Aorta (tissue), 5 donors: ENCODE measurements around the gene BLOC1S2. TPM values are rescaled to one million over a fixed set of nuclear protein-coding genes. Genes with fewer than 3 reads are reported as not detected.

Experiments used
- ATAC-seq: fragments of 200-7000 bp; cut with Tn5 transposase; one replicate; pipeline ENCODE4 v1.9.1; 2022; ENCODE audit warnings: moderate library complexity; ENCODE audit not compliant: low FRiP score
- DNase-seq, 2 donors: peaks; one replicate each; pipeline ENCODE4 v3.0.0-alpha.2; 2020
- H3K27ac ChIP-seq, 2 donors: one replicate each; pipeline ENCODE4 v1.5.1; 2013; ENCODE audit warnings: low read length in 2 of 2, mild to moderate bottlenecking in 2 of 2, moderate library complexity in 2 of 2, control low read depth in 1 of 2, inconsistent platforms in 1 of 2, low read depth in 1 of 2
- H3K27me3 ChIP-seq, 2 donors: one replicate each; pipeline ENCODE4 v1.6.1; 2013; ENCODE audit warnings: control low read depth in 1 of 2, low read length in 1 of 2, mild to moderate bottlenecking in 1 of 2, moderate library complexity in 1 of 2; ENCODE audit not compliant: insufficient read depth in 2 of 2, control insufficient read depth in 1 of 2
- H3K36me3 ChIP-seq, 2 donors: one replicate each; pipeline ENCODE4 v1.6.1; 2013; ENCODE audit warnings: control low read depth in 1 of 2, low read length in 1 of 2, mild to moderate bottlenecking in 1 of 2; ENCODE audit not compliant: insufficient read depth in 2 of 2, control insufficient read depth in 1 of 2
- H3K4me1 ChIP-seq, 2 donors: one replicate each; pipeline ENCODE4 v1.6.1; 2013; ENCODE audit warnings: low read length in 2 of 2, control low read depth in 1 of 2, mild to moderate bottlenecking in 1 of 2, moderate library complexity in 1 of 2; ENCODE audit not compliant: insufficient read depth in 2 of 2, control insufficient read depth in 1 of 2
- H3K4me3 ChIP-seq, 2 donors: one replicate each; pipeline ENCODE4 v1.5.1; 2013; ENCODE audit warnings: low read length in 2 of 2, control low read depth in 1 of 2, mild to moderate bottlenecking in 1 of 2
- H3K9me3 ChIP-seq: one replicate; pipeline ENCODE4 v1.6.1; 2013; ENCODE audit warnings: mild to moderate bottlenecking, low read length; ENCODE audit not compliant: control insufficient read depth
- WGBS, 2 donors: extraction: QIAGEN DNeasy Blood & Tissue Kit; methylation state at CpG; one replicate each; pipeline ENCODE4 v1.1.7; 2013; 5-methylcytosine and 5-hydroxymethylcytosine counted together
- intact Hi-C, 2 donors: fragments of 100-400 bp; cut with DNase I; formaldehyde crosslinking; loops; one replicate each; pipeline versions ENCODE4 v1.14.2 to v1.15.0; 2022
- polyA plus RNA-seq, 2 donors: library from polyadenylated mRNA; stranded (reverse); fragments of 200-250 nt; gene quantifications; one replicate each; pipeline ENCODE4 v1.2.3, GENCODE V29; 2013
- total RNA-seq, 2 donors: library from RNA; stranded (reverse); fragmentation: NEBNext Ultra II Directional; extraction: Animal tissue kit (Norgen Biotek cat#: 25700); gene quantifications; one replicate each; pipeline ENCODE4 v1.2.1, GENCODE V29; 2021
- donor health status: healthy with polysubstance abuse.
- donor health status: Bipolar disorder and iron deficiency.
- donor health status: DM: no; HTN: no; CAD: no.
- donor health status: DM: no; HTN: no; CAD: no.
- donor health status: DM: yes; HTN: yes; CAD: no.

The BLOC1S2 gene
- total and polyA plus RNA-seq, 4 donors = 21.9 to 58.4 (median 28.5) TPM

GRCh38 chr10:100239851-100240250 is 46.6 kb downstream of the BLOC1S2 start:
- no peak for ATAC-seq
- Histone ChIP-seq H3K27ac (no peak overlapping the region), H3K36me3 (peaks cover 6 to 15% of the 10 kb centered on the region in 2 donors), H3K4me1 (no peaks in the 10 kb centered on the region), H3K4me3 (no peak overlapping the region), H3K27me3 (no peaks in the 10 kb centered on the region), H3K9me3 (no peaks in the 10 kb centered on the region)
- 87 to 90% methylated on average over 3 of the region's 3 CpGs for WGBS, 2 donors
- intact Hi-C loops = no loop called here
- DNase-seq = no peak

DNA sequence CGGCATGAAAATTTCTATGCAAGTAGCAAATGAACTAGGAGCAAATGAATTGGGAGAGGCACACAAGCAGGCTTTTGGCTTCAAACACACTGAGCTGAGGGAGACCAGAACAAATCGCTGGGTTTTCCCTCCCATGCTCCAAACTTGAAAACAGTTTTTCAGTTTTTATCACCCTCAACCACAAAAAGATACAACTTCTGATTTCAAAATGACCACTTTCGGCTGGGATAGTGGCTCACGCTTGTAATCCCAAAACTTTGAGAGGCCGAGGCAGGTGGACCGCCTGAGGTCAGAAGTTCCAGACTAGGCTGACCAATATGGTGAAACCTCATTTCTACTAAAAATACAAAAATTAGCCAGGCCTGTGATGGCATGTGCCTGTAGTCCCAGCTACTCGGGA is 48.1 kb downstream of the BLOC1S2 start:
- no peak for ATAC-seq
- Histone ChIP-seq H3K9me3 (no peaks in the 10 kb centered on the region), H3K27me3 (no peaks in the 10 kb centered on the region), H3K4me3 (no peak overlapping the region), H3K4me1 (no peaks in the 10 kb centered on the region), H3K27ac (no peak overlapping the region), H3K36me3 (peaks cover 6 to 14% of the 10 kb centered on the region in 2 donors)
- intact Hi-C loops = no loop called here
- 92 to 94% methylated on average over 7 of the region's 7 CpGs for WGBS, 2 donors
- no peak for DNase-seq

GRCh38 chr10:100232101-100232500 is 54.4 kb downstream of the BLOC1S2 start:
- ATAC-seq = no peak
- 35 to 54% methylated on average over 2 of the region's 2 CpGs for WGBS, 2 donors

DNA sequence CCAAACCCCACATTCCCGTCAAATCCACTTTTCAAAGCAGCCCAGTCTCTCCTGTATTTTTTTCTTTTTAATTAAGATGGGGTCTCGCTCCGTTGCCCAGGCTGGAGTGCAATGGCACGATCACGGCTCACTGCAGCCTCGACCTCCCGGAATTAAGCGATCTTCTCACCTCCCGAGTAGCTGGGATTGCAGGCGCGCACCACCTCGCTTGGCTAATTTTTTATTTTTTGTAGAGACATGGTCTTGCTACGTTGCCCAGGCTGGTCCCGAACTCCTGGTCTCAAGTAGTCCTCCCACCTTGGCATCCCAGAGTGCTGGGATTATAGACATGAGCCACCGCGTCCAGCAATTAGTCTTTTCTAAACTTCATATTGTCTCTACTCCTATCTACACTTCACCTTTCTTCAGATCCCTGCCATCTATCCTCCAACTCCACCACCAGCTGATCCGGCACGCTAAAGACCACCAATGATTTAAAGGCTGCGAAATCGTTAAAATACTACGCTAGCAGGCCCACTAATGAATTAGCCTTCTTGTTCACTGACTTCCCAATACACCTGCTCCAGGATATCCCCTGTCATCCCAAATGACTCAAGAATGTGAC is 56.6 kb downstream of the BLOC1S2 start:
- 53 to 57% methylated on average over 21 of the region's 21 CpGs for WGBS, 2 donors

More at GRCh38 chr10:100232101-100232500, 54.4 kb downstream of the BLOC1S2 start:
- Histone ChIP-seq H3K27me3 (no peaks in the 10 kb centered on the region), H3K4me1 (peaks cover 0 to 2% of the 10 kb centered on the region in 2 donors), H3K4me3 (no peak overlapping the region), H3K9me3 (no peaks in the 10 kb centered on the region), H3K36me3 (peaks cover 4 to 9% of the 10 kb centered on the region in 2 donors), H3K27ac (no peak overlapping the region)
- no peak for DNase-seq
- intact Hi-C loops = no loop called here

DNA sequence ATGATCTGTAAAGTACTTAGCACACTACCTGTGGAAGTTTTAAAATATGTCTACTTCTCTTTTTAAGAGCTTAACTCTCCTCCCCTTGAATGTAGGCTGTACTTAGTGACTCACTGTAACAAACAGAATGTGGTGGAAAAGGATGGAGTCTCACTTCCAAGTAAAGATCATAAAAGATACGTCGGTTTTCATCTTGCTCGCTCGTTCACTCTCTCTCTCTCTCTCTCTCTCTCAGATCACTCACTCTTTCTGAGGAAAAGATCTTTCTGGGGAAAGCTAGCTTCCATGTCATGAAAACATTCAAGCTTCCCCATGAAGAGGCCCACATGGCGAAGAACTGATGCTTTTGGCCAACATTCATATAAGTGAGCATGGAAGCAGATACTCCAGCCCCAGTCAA is 62.6 kb downstream of the BLOC1S2 start:
- no peaks in the 10 kb centered on the region for H3K9me3 ChIP-seq
- ATAC-seq (no peak), DNase-seq (no peak)
- WGBS, 2 donors = 75 to 77% methylated on average over 5 of the region's 5 CpGs
- H3K27me3 ChIP-seq = no peaks in the 10 kb centered on the region
- H3K4me3 ChIP-seq = no peak overlapping the region
- peaks cover 0 to 2% of the 10 kb centered on the region in 2 donors for H3K4me1 ChIP-seq
- H3K36me3 ChIP-seq = no peaks in the 10 kb centered on the region
- no peak overlapping the region for H3K27ac ChIP-seq
- intact Hi-C loops = no loop called here

More for the DNA sequence above, 56.6 kb downstream of the BLOC1S2 start:
- H3K4me3 ChIP-seq = peak overlapping the region; percentile 23 to 74
- H3K27me3 ChIP-seq = no peaks in the 10 kb centered on the region
- intact Hi-C loops = loop anchor here in 1 of 2 donors (5.0 kb wide), 1 partner anchor 43 kb away; the partner anchor contains the start of gene ERLIN1
- H3K27ac ChIP-seq = peak overlapping the region in 1 of 2 donors; percentile 9
- ATAC-seq (peak; percentile 23), DNase-seq (no peak)
- no peaks in the 10 kb centered on the region for H3K9me3 ChIP-seq
- H3K36me3 ChIP-seq = peaks cover 3 to 4% of the 10 kb centered on the region in 2 donors
- H3K4me1 ChIP-seq = peaks cover 0 to 2% of the 10 kb centered on the region in 2 donors

Other genes with a start within 250 kb of the BLOC1S2 start
- gene CPN1, start 204.8 kb downstream of the BLOC1S2 start, total RNA-seq = not detected
- not detected for gene CPN1, start 204.8 kb downstream of the BLOC1S2 start, polyA plus RNA-seq
- gene ERLIN1, start 100.7 kb downstream of the BLOC1S2 start, total RNA-seq = 10 to 100 TPM; 12.5 to 20.7 TPM
- 1 to 10 TPM; 5.9 to 7.2 TPM for gene ERLIN1, start 100.7 kb downstream of the BLOC1S2 start, polyA plus RNA-seq
- 10 to 100 TPM; 17.3 to 21.6 TPM for gene CHUK, start 57.1 kb downstream of the BLOC1S2 start, total RNA-seq
- 10 to 100 TPM in 1 of 2 donors, 1 to 10 TPM in 1; 9.0 to 17.8 TPM for gene CHUK, start 57.1 kb downstream of the BLOC1S2 start, polyA plus RNA-seq
- 10 to 100 TPM; 15.1 to 21.6 TPM for gene CWF19L1, start 19.0 kb downstream of the BLOC1S2 start, total RNA-seq
- gene CWF19L1, start 19.0 kb downstream of the BLOC1S2 start, polyA plus RNA-seq = 10 to 100 TPM; 13.4 to 24.5 TPM
- gene PKD2L1, start 43.5 kb upstream of the BLOC1S2 start, total RNA-seq = 1 to 10 TPM in 1 of 2 donors, under 1 TPM in 1; 0.71 to 1.1 TPM
- gene PKD2L1, start 43.5 kb upstream of the BLOC1S2 start, polyA plus RNA-seq = under 1 TPM; 0.25 to 0.87 TPM
- gene SCD, start 60.6 kb upstream of the BLOC1S2 start, total RNA-seq = 10 to 100 TPM; 22.7 to 47.3 TPM
- gene SCD, start 60.6 kb upstream of the BLOC1S2 start, polyA plus RNA-seq = 10 to 100 TPM in 1 of 2 donors, 1 to 10 TPM in 1; 1.6 to 12.6 TPM
- gene WNT8B, start 176.3 kb upstream of the BLOC1S2 start, total RNA-seq = not detected
- gene WNT8B, start 176.3 kb upstream of the BLOC1S2 start, polyA plus RNA-seq = not detected
- gene SEC31B, start 233.2 kb upstream of the BLOC1S2 start, total RNA-seq = 10 to 100 TPM in 1 of 2 donors, 1 to 10 TPM in 1; 8.7 to 16.9 TPM
- gene SEC31B, start 233.2 kb upstream of the BLOC1S2 start, polyA plus RNA-seq = 10 to 100 TPM in 1 of 2 donors, 1 to 10 TPM in 1; 4.6 to 20.0 TPM
- gene NDUFB8, start 243.2 kb upstream of the BLOC1S2 start, total RNA-seq = 100 to 1,000 TPM; 127 TPM
- gene NDUFB8, start 243.2 kb upstream of the BLOC1S2 start, polyA plus RNA-seq = 100 to 1,000 TPM; 322 to 337 TPM
- 10 to 100 TPM; 35.8 to 42.7 TPM for gene HIF1AN, start 249.3 kb upstream of the BLOC1S2 start, total RNA-seq
- 10 to 100 TPM in 1 of 2 donors, 1 to 10 TPM in 1; 6.0 to 10.8 TPM for gene HIF1AN, start 249.3 kb upstream of the BLOC1S2 start, polyA plus RNA-seq